Measurements from ENCODE around the gene TMEM151B. TPM values are rescaled to one million over a fixed set of nuclear protein-coding genes. Genes with fewer than 3 reads are reported as not detected.

The TMEM151B gene
- total RNA-seq: 1 to 10 TPM in 1 of 2 donors, under 1 TPM in 1; 0.11 to 2.6 TPM

GRCh38 chr6:44269921-44270525 lies at the start of gene TMEM151B:
Gene TMEM151B, plus strand, starts transcription at chr6:44270450. Its CDS starts 293 bp downstream, at chr6:44270743.
- H3K4me3 ChIP-seq: peak within 1 kb of the TSS; percentile 34 to 49
- H3K27ac ChIP-seq: no peak within 1 kb of the TSS
- no peaks in the 10 kb centered on the region for H3K9me3 ChIP-seq
- H3K36me3 ChIP-seq: no peaks in the 10 kb centered on the region
- DNase-seq (ENCODE audit: low spot score): no peak
- H3K27me3 ChIP-seq: peaks cover 0 to 7% of the 10 kb centered on the region in 2 donors
- TF ChIP-seq CTCF (IDR thresholded peaks at IDR 0.05): no peak
- H3K4me1 ChIP-seq: peaks cover 0 to 4% of the 10 kb centered on the region in 2 donors

- Histone ChIP-seq H3K27me3 (no peaks in the 10 kb centered on the region), H3K9me3 (no peaks in the 10 kb centered on the region), H3K27ac (peak overlapping the region; percentile 98), H3K4me1 (peaks cover 0 to 85% of the 10 kb centered on the region in 2 donors), H3K4me3 (no peak overlapping the region), H3K36me3 (no peaks in the 10 kb centered on the region)
- DNase-seq (ENCODE audit: low spot score): no peak
- TF ChIP-seq CTCF (IDR thresholded peaks at IDR 0.05): no peak
Measured at GRCh38 chr6:44220913-44221290, 49.3 kb upstream of the TMEM151B start.

- DNase-seq (ENCODE audit: low spot score): peak; percentile 94
Measured at GRCh38 chr6:44221291-44221960, 48.8 kb upstream of the TMEM151B start.

GRCh38 chr6:44221961-44222335 lies 48.3 kb upstream of the TMEM151B start:
- Histone ChIP-seq H3K4me1 (peaks cover 0 to 91% of the 10 kb centered on the region in 2 donors), H3K27me3 (no peaks in the 10 kb centered on the region), H3K36me3 (no peaks in the 10 kb centered on the region), H3K27ac (peak overlapping the region; percentile 98), H3K4me3 (peak overlapping the region; percentile 18 to 67), H3K9me3 (no peaks in the 10 kb centered on the region)
- TF ChIP-seq CTCF (IDR thresholded peaks at IDR 0.05): no peak
- no peak for DNase-seq (ENCODE audit: low spot score)

More at GRCh38 chr6:44221291-44221960, 48.8 kb upstream of the TMEM151B start:
- H3K27ac ChIP-seq: peak overlapping the region; percentile 98
- H3K4me3 ChIP-seq: peak overlapping the region; percentile 18 to 67
- no peaks in the 10 kb centered on the region for H3K27me3 ChIP-seq
- no peaks in the 10 kb centered on the region for H3K9me3 ChIP-seq
- H3K36me3 ChIP-seq: no peaks in the 10 kb centered on the region
- H3K4me1 ChIP-seq: peaks cover 0 to 90% of the 10 kb centered on the region in 2 donors
- TF ChIP-seq CTCF (IDR thresholded peaks at IDR 0.05): peak; percentile 77 to 90

GRCh38 chr6:44222486-44223318 lies 47.5 kb upstream of the TMEM151B start:
- DNase-seq (ENCODE audit: low spot score): no peak
- Histone ChIP-seq H3K36me3 (no peaks in the 10 kb centered on the region), H3K27me3 (no peaks in the 10 kb centered on the region), H3K9me3 (no peaks in the 10 kb centered on the region), H3K4me3 (peak overlapping the region; percentile 55 to 67), H3K27ac (peak overlapping the region; percentile 98), H3K4me1 (peaks cover 0 to 91% of the 10 kb centered on the region in 2 donors)
- TF ChIP-seq CTCF (IDR thresholded peaks at IDR 0.05): no peak

Data from right atrium auricular region (tissue), 2 donors.